ENCODE data around the gene CCDC107. TPM values are rescaled to one million over a fixed set of nuclear protein-coding genes. Genes with fewer than 3 reads are reported as not detected.
"Not testable (repeated sequence)": the region's sequence is repeated elsewhere in the genome, so short reads cannot be mapped to it uniquely, and the experiment has no call there.

The CCDC107 gene
- total RNA-seq: 10.6 and 11.7 TPM in 2 replicates

- no peak for DNase-seq (ENCODE audit: low read depth, low spot score)
Measured at GRCh38 chr9:35658137-35658967, at the start of gene CCDC107. CCDC107 (plus strand) TSS chr9:35658292; CDS start chr9:35658380, 88 bp downstream.

- no peak for DNase-seq (ENCODE audit: low read depth, low spot score)
Measured at GRCh38 chr9:35609001-35609819, 48.9 kb upstream of the CCDC107 start.

GRCh38 chr9:35609820-35610163 is 48.3 kb upstream of the CCDC107 start:
- DNase-seq (ENCODE audit: low read depth, low spot score): no peak

- DNase-seq (ENCODE audit: low read depth, low spot score): no peak
Measured at GRCh38 chr9:35611230-35611797, 46.8 kb upstream of the CCDC107 start.

GRCh38 chr9:35612066-35612465 is 46.0 kb upstream of the CCDC107 start:
- DNase-seq (ENCODE audit: low read depth, low spot score): not testable (repeated sequence)

- DNase-seq (ENCODE audit: low read depth, low spot score): no peak
Measured at GRCh38 chr9:35612843-35613242, 45.2 kb upstream of the CCDC107 start.

- DNase-seq (ENCODE audit: low read depth, low spot score): no peak
Measured at GRCh38 chr9:35615981-35616680, 42.0 kb upstream of the CCDC107 start.

GRCh38 chr9:35616681-35617459 is 41.2 kb upstream of the CCDC107 start:
- DNase-seq (ENCODE audit: low read depth, low spot score): no peak

- no peak for DNase-seq (ENCODE audit: low read depth, low spot score)
Measured at GRCh38 chr9:35617548-35617947, 40.5 kb upstream of the CCDC107 start.

GRCh38 chr9:35618325-35618727 is 39.8 kb upstream of the CCDC107 start, which contains the start of gene CD72:
CD72 (minus strand) TSS chr9:35618413; CDS start chr9:35618303, 110 bp downstream.
- DNase-seq (ENCODE audit: low read depth, low spot score): no peak

GRCh38 chr9:35618854-35619799 is 39.0 kb upstream of the CCDC107 start:
- DNase-seq (ENCODE audit: low read depth, low spot score): no peak

- DNase-seq (ENCODE audit: low read depth, low spot score): no peak
Measured at GRCh38 chr9:35619800-35620158, 38.3 kb upstream of the CCDC107 start.

- no peak for DNase-seq (ENCODE audit: low read depth, low spot score)
Measured at GRCh38 chr9:35627575-35627974, 30.5 kb upstream of the CCDC107 start.

GRCh38 chr9:35628389-35628991 is 29.6 kb upstream of the CCDC107 start:
- DNase-seq (ENCODE audit: low read depth, low spot score): no peak

GRCh38 chr9:35629597-35629996 is 28.5 kb upstream of the CCDC107 start:
- DNase-seq (ENCODE audit: low read depth, low spot score): no peak

GRCh38 chr9:35635730-35636129 is 22.4 kb upstream of the CCDC107 start:
- DNase-seq (ENCODE audit: low read depth, low spot score): no peak

GRCh38 chr9:35636135-35636876 is 21.8 kb upstream of the CCDC107 start:
- no peak for DNase-seq (ENCODE audit: low read depth, low spot score)

- not testable (repeated sequence) for DNase-seq (ENCODE audit: low read depth, low spot score)
Measured at GRCh38 chr9:35636877-35637246, 21.2 kb upstream of the CCDC107 start.

All from pulmonary artery endothelial cell (primary cell).